Measurements from ENCODE around the gene PLEKHJ1. TPM values are rescaled to one million over a fixed set of nuclear protein-coding genes. Genes with fewer than 3 reads are reported as not detected.

PLEKHJ1 gene
- total RNA-seq, 1 experiment from 2014 or later = 119 TPM

GRCh38 chr19:2225415-2226050, 10.6 kb downstream of the PLEKHJ1 start:
- H3K36me3 ChIP-seq (ENCODE audit: control insufficient read depth, insufficient read depth, low read length) = peaks cover 3% of the 10 kb centered on the region; the same call in 1 of the 2 replicates

DNA sequence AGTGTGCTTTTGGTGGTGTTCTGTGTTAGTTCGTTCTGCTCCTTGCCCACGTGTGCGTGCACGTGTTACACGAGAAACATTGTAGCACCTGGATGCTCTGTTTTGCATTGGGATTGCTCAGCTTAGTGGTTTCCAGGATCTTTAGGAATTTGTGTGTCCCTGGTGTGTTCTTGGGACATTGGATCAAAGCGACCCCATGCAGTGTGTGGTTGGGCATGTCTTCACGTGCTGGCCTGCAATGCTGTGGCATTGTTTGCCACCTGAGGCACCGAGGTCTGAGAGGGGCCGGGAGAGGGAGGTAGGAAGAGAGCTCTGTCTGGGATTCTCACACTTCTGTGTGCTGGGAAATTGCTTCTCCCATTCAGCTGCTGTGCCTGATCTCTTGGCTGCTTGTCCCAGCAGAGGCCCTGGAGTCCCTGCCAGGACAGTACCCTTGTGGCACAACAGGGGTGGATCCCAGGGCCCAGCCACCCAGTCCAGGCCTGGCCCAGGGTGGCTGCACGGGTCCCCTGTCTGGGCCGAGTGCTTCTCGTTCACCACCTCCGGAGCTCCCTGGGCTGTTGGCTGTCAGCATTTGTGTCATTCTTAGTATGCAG, 11.3 kb downstream of the PLEKHJ1 start:
- H3K4me1 ChIP-seq = no peaks in the 10 kb centered on the region
- H3K4me3 ChIP-seq (ENCODE audit: low read depth, low read length) = no peak overlapping the region
- Mint-ChIP-seq H3K4me1 (ENCODE audit: low read depth, unreplicated experiment) (no peaks in the 10 kb centered on the region), H3K4me3 (ENCODE audit: unreplicated experiment) (no peak overlapping the region), H3K36me3 (ENCODE audit: insufficient read depth, unreplicated experiment) (peaks cover 76% of the 10 kb centered on the region), H3K27ac (ENCODE audit: unreplicated experiment) (no peak overlapping the region), H3K9me3 (ENCODE audit: unreplicated experiment) (no peaks in the 10 kb centered on the region), H3K27me3 (ENCODE audit: insufficient read depth, unreplicated experiment) (no peaks in the 10 kb centered on the region)
- no peak for DNase-seq
- TF ChIP-seq CTCF (IDR thresholded peaks at IDR 0.05; ENCODE audit: insufficient read depth in 1 of 2, low read depth in 1 of 2, low read length in 1 of 2, severe bottlenecking in 1 of 2, unreplicated experiment in 1 of 2) = no peak
- H3K27me3 ChIP-seq (replicated peaks; ENCODE audit: control insufficient read depth, insufficient read depth, low read length) = no peaks in the 10 kb centered on the region
- no TSS peak for BruUV-seq (replicated peaks)
- POLR2A ChIA-PET = interaction anchor here (0.5 kb wide), 1 partner anchor 340 kb away, joined by 4 read pairs; the partner anchor contains the start of gene ABHD17A
- peaks cover 3% of the 10 kb centered on the region; the same call in 1 of the 2 replicates for H3K36me3 ChIP-seq (ENCODE audit: control insufficient read depth, insufficient read depth, low read length)
- CTCF ChIA-PET = no interaction called here
- intact Hi-C loops (cut with micrococcal nuclease; ENCODE audit: unreplicated experiment) = no loop called here
- H3K9me3 ChIP-seq = no peaks in the 10 kb centered on the region

More at GRCh38 chr19:2225415-2226050, 10.6 kb downstream of the PLEKHJ1 start:
- ChIA-PET CTCF (no interaction called here), POLR2A (interaction anchor here (0.5 kb wide), 1 partner anchor 340 kb away, joined by 4 read pairs; the partner anchor contains the start of gene ABHD17A)
- H3K27me3 Mint-ChIP-seq (ENCODE audit: insufficient read depth, unreplicated experiment) = no peaks in the 10 kb centered on the region
- Histone ChIP-seq H3K9me3 (no peaks in the 10 kb centered on the region), H3K27me3 (replicated peaks; ENCODE audit: control insufficient read depth, insufficient read depth, low read length) (no peaks in the 10 kb centered on the region), H3K4me1 (no peaks in the 10 kb centered on the region), H3K4me3 (ENCODE audit: low read depth, low read length) (no peak overlapping the region)
- BruUV-seq (replicated peaks) = no TSS peak
- H3K9me3 Mint-ChIP-seq (ENCODE audit: unreplicated experiment) = no peaks in the 10 kb centered on the region
- no peak for DNase-seq
- H3K36me3 Mint-ChIP-seq (ENCODE audit: insufficient read depth, unreplicated experiment) = peaks cover 76% of the 10 kb centered on the region
- TF ChIP-seq CTCF (IDR thresholded peaks at IDR 0.05; ENCODE audit: insufficient read depth in 1 of 2, low read depth in 1 of 2, low read length in 1 of 2, severe bottlenecking in 1 of 2, unreplicated experiment in 1 of 2) = no peak
- H3K27ac Mint-ChIP-seq (ENCODE audit: unreplicated experiment) = no peak overlapping the region
- H3K4me3 Mint-ChIP-seq (ENCODE audit: unreplicated experiment) = no peak overlapping the region
- intact Hi-C loops (cut with micrococcal nuclease; ENCODE audit: unreplicated experiment) = no loop called here
- H3K4me1 Mint-ChIP-seq (ENCODE audit: low read depth, unreplicated experiment) = no peaks in the 10 kb centered on the region

GRCh38 chr19:2223959-2224358, 12.2 kb downstream of the PLEKHJ1 start:
- H3K36me3 Mint-ChIP-seq (ENCODE audit: insufficient read depth, unreplicated experiment) = peaks cover 76% of the 10 kb centered on the region
- H3K27me3 ChIP-seq (replicated peaks; ENCODE audit: control insufficient read depth, insufficient read depth, low read length) = no peaks in the 10 kb centered on the region

More at GRCh38 chr19:2223959-2224358, 12.2 kb downstream of the PLEKHJ1 start:
- H3K36me3 ChIP-seq (ENCODE audit: control insufficient read depth, insufficient read depth, low read length) = peaks cover 3% of the 10 kb centered on the region; the same call in 1 of the 2 replicates
- no peaks in the 10 kb centered on the region for H3K9me3 ChIP-seq
- ChIA-PET POLR2A (no interaction called here), CTCF (no interaction called here)
- Mint-ChIP-seq H3K4me3 (ENCODE audit: unreplicated experiment) (no peak overlapping the region), H3K27me3 (ENCODE audit: insufficient read depth, unreplicated experiment) (no peaks in the 10 kb centered on the region), H3K4me1 (ENCODE audit: low read depth, unreplicated experiment) (no peaks in the 10 kb centered on the region), H3K27ac (ENCODE audit: unreplicated experiment) (no peak overlapping the region), H3K9me3 (ENCODE audit: unreplicated experiment) (no peaks in the 10 kb centered on the region)
- no TSS peak for BruUV-seq (replicated peaks)
- no peak for DNase-seq
- no peaks in the 10 kb centered on the region for H3K4me1 ChIP-seq
- H3K4me3 ChIP-seq (ENCODE audit: low read depth, low read length) = no peak overlapping the region
- no peak for TF ChIP-seq CTCF (IDR thresholded peaks at IDR 0.05; ENCODE audit: insufficient read depth in 1 of 2, low read depth in 1 of 2, low read length in 1 of 2, severe bottlenecking in 1 of 2, unreplicated experiment in 1 of 2)
- intact Hi-C loops (cut with micrococcal nuclease; ENCODE audit: unreplicated experiment) = no loop called here

Measured in Caco-2 (cell line).